Measurements from ENCODE around the gene C1GALT1C1. TPM values are rescaled to one million over a fixed set of nuclear protein-coding genes. Genes with fewer than 3 reads are reported as not detected.

Gene C1GALT1C1
- polyA plus RNA-seq, 3 donors: 8.3 to 44.3 (median 42.1) TPM

GRCh38 chrX:120617996-120618630, 11.7 kb downstream of the C1GALT1C1 start:
- WGBS (ENCODE audit: insufficient coverage): no CpG with 5 or more reads among the region's 5 CpGs
- H3K36me3 ChIP-seq (replicated peaks in 1 of 2; ENCODE audit: control insufficient read depth in 1 of 2, insufficient read depth in 2 of 2, low read length in 2 of 2): peaks cover 13 to 29% of the 10 kb centered on the region in 2 donors

GRCh38 chrX:120614816-120615215, 15.0 kb downstream of the C1GALT1C1 start:
- Mint-ChIP-seq H3K27me3 (ENCODE audit: low read depth in 3 of 3) (peaks cover 0 to 2% (median 0%) of the 10 kb centered on the region in 3 donors), H3K4me3 (no peak overlapping the region), H3K4me1 (peaks cover 2% of the 10 kb centered on the region), H3K36me3 (peaks cover 23 to 28% of the 10 kb centered on the region in 2 donors), H3K9me3 (no peaks in the 10 kb centered on the region), H3K27ac (no peak overlapping the region)
- H3K9me3 ChIP-seq (replicated peaks in 1 of 2; ENCODE audit: control insufficient read depth in 1 of 2, insufficient read depth in 1 of 2, low read length in 2 of 2): no peaks in the 10 kb centered on the region
- H3K4me3 ChIP-seq (replicated peaks in 1 of 3; ENCODE audit: low read depth in 2 of 3, low read length in 3 of 3): no peak overlapping the region
- no peaks in the 10 kb centered on the region for H3K4me1 ChIP-seq (ENCODE audit: control insufficient read depth in 1 of 2, insufficient read depth in 2 of 2, low read length in 2 of 2)
- intact Hi-C loops (cut with micrococcal nuclease): no loop called here
- no peak overlapping the region for H3K9ac ChIP-seq (ENCODE audit: insufficient read depth, low read length, poor library complexity, severe bottlenecking)
- H2AFZ ChIP-seq (ENCODE audit: insufficient read depth, low read depth, low read length, poor library complexity, severe bottlenecking): no peak overlapping the region
- H4K20me1 ChIP-seq (ENCODE audit: insufficient read depth, low read length): no peaks in the 10 kb centered on the region
- TF ChIP-seq CTCF (IDR thresholded peaks at IDR 0.05): no peak
- H3K27me3 ChIP-seq (ENCODE audit: control insufficient read depth in 2 of 2, insufficient read depth in 2 of 2, low read length in 2 of 2): no peaks in the 10 kb centered on the region
- no peak for DNase-seq
- no peaks in the 10 kb centered on the region for H3K79me2 ChIP-seq (ENCODE audit: insufficient read depth, low read length)
- H3K27ac ChIP-seq (ENCODE audit: low read depth in 1 of 2, low read length in 2 of 2): no peak overlapping the region
- H3K4me2 ChIP-seq (replicated peaks; ENCODE audit: extremely low read depth, low read length, poor library complexity, severe bottlenecking): no peak overlapping the region
- peaks cover 22 to 49% of the 10 kb centered on the region in 2 donors for H3K36me3 ChIP-seq (replicated peaks in 1 of 2; ENCODE audit: control insufficient read depth in 1 of 2, insufficient read depth in 2 of 2, low read length in 2 of 2)

More at GRCh38 chrX:120617996-120618630, 11.7 kb downstream of the C1GALT1C1 start:
- Mint-ChIP-seq H3K36me3 (peaks cover 14 to 18% of the 10 kb centered on the region in 2 donors), H3K4me1 (peaks cover 2% of the 10 kb centered on the region), H3K27me3 (ENCODE audit: low read depth in 3 of 3) (peaks cover 0 to 5% (median 0%) of the 10 kb centered on the region in 3 donors), H3K27ac (no peak overlapping the region), H3K9me3 (no peaks in the 10 kb centered on the region), H3K4me3 (no peak overlapping the region)
- DNase-seq: no peak
- H3K4me2 ChIP-seq (replicated peaks; ENCODE audit: extremely low read depth, low read length, poor library complexity, severe bottlenecking): no peak overlapping the region
- no peaks in the 10 kb centered on the region for H3K79me2 ChIP-seq (ENCODE audit: insufficient read depth, low read length)
- no peaks in the 10 kb centered on the region for H4K20me1 ChIP-seq (ENCODE audit: insufficient read depth, low read length)
- H3K4me1 ChIP-seq (ENCODE audit: control insufficient read depth in 1 of 2, insufficient read depth in 2 of 2, low read length in 2 of 2): no peaks in the 10 kb centered on the region
- H3K9me3 ChIP-seq (replicated peaks in 1 of 2; ENCODE audit: control insufficient read depth in 1 of 2, insufficient read depth in 1 of 2, low read length in 2 of 2): no peaks in the 10 kb centered on the region
- H2AFZ ChIP-seq (ENCODE audit: insufficient read depth, low read depth, low read length, poor library complexity, severe bottlenecking): no peak overlapping the region
- intact Hi-C loops (cut with micrococcal nuclease): no loop called here
- no peak overlapping the region for H3K4me3 ChIP-seq (replicated peaks in 1 of 3; ENCODE audit: low read depth in 2 of 3, low read length in 3 of 3)
- no peak for TF ChIP-seq CTCF (IDR thresholded peaks at IDR 0.05)
- no peak overlapping the region for H3K27ac ChIP-seq (ENCODE audit: low read depth in 1 of 2, low read length in 2 of 2)
- H3K9ac ChIP-seq (ENCODE audit: insufficient read depth, low read length, poor library complexity, severe bottlenecking): no peak overlapping the region
- H3K27me3 ChIP-seq (ENCODE audit: control insufficient read depth in 2 of 2, insufficient read depth in 2 of 2, low read length in 2 of 2): no peaks in the 10 kb centered on the region
